GM19240 (cell line): Measurements from ENCODE around the gene FGG.
A peak's percentile ranks its signal among the peaks of the same experiment; 100 is the strongest.

Experiments
- DNase-seq: peaks from one replicate; pipeline ENCODE4 v3.0.0; 2011; ENCODE audit warnings: low spot score; ENCODE audit not compliant: insufficient read length

Gene FGG

DNA sequence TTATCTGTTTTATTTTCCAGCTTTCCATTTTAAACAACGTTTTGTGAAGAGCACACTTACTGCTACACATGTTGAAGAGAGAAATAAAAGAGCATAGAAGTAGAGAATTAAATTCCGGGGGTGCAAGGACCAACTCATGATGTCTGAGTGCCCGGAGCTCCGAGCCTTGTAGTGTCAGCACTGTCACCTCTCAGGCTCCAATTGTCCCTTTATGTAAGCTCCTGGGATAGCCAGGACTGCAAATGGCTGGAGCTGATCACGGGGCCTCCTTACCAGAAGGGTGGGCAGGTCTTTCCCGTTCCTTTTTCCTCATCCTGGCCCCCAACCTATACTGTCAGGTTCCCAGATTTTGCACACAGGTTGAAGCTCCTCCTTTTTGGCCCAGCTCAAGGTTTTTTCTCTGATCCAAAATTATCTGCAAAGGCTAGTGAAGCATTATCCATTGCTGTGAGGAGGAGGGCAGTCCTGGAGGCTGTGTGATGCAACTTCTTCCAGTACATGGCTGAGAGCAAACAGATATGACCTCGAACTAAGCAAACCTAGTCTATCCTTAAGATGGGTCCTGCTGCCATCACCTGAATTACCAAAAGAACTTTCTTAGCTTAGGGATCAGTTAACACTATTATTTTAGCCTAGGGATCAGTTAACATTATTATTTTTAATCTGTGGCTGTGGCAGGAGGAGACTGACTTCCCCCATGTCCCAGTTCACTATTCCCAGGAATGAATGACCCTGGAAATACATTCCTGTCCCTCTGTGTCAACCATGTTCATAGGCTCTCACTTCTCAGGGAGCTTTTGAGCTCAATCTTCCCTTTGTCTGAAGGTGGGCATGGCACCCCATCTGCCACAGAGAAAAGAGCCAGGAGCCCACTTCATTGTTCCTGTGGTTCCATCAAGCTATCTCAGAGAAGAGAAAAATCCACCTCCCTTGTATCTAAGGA lies at the start of gene FGG:
Gene FGG, minus strand, starts transcription at position 185 of the 943 bp plus-strand sequence. Its CDS starts 47 bp downstream, at position 138.
- DNase-seq: no peak

- no peak for DNase-seq
Observed at GRCh38 chr4:154660052-154660451, 47.6 kb upstream of the FGG start.

DNA sequence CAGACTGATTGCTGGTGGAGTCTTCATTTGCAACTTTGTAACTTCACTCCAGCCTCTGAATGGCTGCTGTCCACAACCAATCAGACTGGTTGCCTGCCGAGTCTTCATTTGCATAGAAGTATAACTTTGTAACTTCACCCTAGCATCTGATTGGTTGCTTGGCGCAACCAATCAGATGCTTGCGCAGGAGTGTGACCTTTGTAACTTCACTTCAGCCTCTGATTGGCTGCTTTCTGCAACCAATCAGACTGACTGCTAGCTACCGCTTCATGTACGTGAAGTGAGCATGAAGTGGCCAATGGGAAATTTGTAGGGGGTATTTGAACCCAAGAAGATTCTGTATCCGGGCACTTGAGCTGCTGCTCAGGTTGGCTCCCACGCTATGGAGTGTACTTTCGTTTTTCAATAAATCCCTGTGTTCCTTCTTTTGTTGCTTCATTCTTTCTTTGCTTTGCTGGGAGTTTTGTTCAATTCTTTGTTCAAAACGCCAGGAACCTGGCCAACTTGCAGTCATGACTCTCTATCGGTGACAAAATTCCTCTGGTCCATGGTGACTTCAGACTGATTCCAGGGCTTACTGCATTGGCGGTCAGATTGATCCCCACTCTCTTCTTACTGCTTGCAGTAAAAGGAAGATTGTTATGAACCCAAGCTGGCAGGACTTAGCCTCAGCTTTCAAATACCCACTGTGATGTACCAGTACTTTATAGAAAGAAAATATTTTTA lies 46.4 kb upstream of the FGG start:
- DNase-seq: no peak

DNA sequence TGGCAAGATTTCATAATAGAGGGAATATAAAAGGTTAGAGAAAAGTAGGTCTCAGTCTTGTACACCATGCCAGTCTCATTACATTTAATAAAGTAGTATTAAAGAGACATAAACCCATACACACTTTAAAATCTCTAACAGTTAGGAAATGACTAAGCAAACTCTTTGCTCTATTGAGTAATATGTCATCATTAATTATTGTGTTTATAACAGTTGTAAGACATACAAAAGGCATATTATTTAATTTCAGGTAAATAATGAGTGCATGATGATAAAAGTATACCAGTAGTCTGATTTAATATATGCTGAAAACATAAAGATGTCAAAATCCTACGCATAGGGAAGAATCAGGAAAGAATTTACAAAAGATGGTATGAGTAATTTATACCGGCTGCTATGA lies 31.0 kb upstream of the FGG start:
- no peak for DNase-seq

- no peak for DNase-seq
Observed at GRCh38 chr4:154642373-154643009, 30.0 kb upstream of the FGG start.

DNA sequence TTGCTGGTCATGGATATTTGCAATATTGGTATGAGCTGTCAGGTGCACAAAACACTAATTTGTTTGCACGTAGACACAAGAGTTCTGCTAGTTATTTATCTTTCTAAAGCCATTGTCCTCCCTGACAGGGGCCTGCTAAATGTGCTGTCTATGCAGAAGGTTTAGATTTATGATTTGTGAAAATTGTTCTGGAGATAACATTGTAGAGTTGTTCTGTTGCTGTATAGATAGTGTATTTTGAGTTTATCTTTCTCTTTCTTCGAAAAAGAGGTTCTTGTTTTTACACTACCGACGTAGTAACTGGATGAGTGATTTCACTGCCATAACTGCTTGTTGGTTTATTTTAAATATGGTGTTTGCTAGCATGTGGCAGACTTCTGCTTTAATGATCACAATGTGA lies 28.5 kb upstream of the FGG start:
- DNase-seq: no peak

- no peak for DNase-seq
Observed at GRCh38 chr4:154634058-154634457, 21.6 kb upstream of the FGG start.

DNA sequence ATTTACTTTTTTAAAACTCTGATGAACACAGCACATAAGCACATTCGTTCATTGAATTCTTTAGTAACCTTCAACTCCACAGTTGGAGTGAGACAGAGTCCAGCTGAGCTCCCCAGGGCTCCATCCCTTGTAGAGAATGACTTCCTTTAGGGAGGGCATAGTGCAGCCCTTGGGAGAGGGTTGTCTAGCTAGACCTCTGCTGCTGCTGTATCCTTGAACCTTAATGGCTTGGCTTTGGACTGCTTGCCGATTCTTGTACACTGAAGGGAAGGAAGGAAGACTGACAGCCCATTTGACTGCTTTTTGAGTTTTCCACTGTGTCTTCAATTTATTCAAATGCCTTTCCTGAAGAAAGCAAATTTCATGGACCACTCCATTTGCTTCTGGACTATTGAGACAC lies 19.4 kb upstream of the FGG start:
- no peak for DNase-seq

- no peak for DNase-seq
Observed at GRCh38 chr4:154630324-154630723, 17.9 kb upstream of the FGG start.

DNA sequence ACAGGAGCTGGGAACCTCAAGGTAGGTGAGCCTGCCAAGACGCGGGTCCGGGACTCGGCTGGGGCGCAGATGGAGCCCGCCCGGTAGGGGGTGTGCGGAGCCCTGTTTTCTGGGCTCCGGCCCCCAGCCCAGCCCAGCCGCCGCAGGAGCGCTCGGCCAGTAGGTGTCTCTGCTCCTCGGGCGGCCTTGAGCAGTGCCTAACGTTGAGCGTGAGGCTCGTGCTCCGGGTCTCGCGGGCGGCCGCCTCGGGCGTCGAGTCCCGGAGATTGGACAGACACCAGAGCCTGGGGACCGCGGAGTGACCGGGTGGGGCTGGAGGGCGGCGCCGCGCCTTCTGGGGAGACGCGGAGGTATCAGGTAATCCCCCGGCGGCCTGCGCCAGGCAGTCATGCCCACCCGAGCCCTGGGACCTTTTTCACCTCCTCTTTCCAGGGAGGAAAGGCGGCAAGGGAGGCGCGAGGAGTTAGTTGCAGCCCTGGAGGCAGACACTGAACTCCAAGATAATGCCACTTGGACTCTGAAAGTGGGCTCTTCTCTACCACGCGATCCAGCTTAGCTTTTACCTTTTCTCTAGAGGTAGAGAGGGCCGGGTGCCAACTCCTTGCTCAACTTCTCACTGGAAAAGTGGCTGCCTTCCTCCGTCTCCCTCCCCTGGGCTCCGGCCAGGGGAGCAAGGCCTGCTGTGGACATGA lies 14.5 kb upstream of the FGG start:
- peak; percentile 22 for DNase-seq

GRCh38 chr4:154625971-154626370 lies 13.5 kb upstream of the FGG start:
- no peak for DNase-seq

DNA sequence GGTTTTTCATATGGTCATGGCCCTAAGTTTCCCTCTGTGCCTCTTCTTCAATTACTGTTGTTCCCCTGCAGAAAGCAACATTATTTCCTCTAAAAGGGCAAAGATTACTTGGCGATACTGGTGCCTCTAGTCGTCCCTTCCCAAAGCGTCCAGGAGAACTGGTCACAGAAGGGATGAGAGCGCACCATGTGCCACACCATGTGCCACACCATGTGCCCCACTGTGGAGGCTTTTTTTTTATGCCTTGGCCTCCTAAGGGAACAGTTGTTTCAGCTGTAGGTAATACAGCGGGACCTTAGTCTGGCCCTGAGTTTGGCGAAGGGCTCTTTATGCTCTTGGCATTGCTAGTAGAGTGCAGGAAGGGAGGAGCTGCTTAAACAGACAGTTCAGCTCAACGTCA lies 11.5 kb upstream of the FGG start:
- no peak for DNase-seq

DNA sequence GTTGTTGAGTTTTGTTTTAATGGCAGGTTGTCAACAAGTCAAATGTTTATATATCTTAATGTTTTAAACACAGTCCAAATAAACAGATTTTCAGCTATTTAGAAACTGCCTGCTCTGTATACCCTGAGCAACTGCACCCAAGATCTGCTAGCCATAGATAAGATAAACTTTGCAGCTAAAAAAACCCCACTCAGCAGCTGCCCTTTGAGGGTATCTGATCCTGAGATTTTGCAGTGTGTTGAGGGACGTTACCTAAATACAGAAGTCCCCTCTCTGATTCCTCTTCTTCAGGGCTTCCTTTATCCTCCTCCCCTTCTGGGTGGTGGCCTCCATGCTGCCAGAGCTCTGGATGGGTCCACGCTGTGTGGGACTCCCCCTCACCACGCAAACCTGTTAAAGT lies 11.0 kb upstream of the FGG start:
- no peak for DNase-seq

GRCh38 chr4:154622598-154622997 lies 10.1 kb upstream of the FGG start:
- DNase-seq: no peak

- DNase-seq: no peak
Observed at GRCh38 chr4:154620111-154620510, 7.7 kb upstream of the FGG start.

- peak; percentile 18 for DNase-seq
Observed at GRCh38 chr4:154618708-154619315, 6.4 kb upstream of the FGG start.

DNA sequence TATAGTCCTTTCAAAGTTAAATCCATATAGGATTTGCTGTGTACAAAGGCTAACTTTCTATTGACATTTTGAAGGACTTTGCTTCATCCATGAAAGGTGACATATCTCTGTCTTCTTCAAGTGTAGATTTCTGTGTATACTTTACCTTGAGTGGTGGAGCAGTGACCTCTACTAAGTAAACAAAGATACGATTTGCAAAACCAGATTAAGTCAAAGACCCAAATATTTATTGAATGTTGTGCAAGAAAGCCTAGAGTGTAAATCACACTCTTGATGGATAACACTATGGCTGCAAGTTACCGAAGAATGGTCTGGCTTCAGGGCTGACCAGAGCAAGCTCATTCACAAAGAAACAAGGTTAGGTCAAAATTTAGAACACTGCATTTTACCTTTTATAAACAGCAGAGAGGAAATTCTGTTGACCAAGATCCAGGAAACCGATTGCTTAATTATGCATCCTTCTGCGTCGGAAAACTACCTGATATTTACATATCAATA lies 5.4 kb upstream of the FGG start:
- DNase-seq: no peak

GRCh38 chr4:154616731-154617130 lies 4.3 kb upstream of the FGG start:
- DNase-seq: peak; percentile 19

DNA sequence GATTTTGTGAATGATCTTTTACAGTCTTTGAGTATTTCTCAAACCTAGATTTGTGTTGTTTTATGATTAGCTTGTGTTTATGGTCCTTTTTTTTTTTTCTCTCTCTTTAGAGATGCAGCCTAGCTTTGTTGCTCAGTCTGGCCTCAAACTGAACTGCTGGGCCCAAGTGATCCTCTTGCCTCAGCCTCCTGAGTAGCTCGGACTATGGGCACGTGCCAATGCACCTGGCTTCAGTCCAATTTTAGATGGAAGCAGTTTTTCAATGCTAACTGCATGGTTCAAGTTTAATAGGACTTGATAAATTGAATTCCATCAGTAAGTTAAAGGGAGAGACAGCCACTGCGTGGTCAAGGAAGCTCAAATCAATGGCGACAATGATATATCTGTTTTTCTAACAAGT lies 3.8 kb upstream of the FGG start:
- DNase-seq: no peak

- no peak for DNase-seq
Observed at GRCh38 chr4:154615211-154615610, 2.8 kb upstream of the FGG start.

DNA sequence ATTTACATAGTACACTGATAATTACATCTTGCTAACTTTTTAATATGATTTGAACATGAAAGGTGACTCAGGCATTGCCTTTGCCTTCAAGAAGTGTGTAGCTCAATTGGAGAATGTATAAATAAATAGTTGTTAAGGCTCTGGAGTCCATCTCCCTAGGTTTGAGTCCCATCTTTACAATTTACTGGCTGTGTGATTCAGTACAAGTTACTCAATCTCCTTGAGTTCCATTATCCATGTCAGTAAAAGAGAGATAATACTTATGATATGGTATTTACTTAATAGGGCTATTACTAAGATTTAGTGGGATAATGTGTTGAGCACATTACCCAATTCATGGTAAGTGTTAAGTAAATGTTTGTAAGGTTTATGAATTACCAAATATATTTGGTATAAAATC lies 1.9 kb upstream of the FGG start:
- no peak for DNase-seq
